ENCODE results near the gene F7. TPM values are rescaled to one million over a fixed set of nuclear protein-coding genes. Genes with fewer than 3 reads are reported as not detected.

The F7 gene
- total and polyA plus RNA-seq, 2 donors (not counting 1 experiment from before 2014, with no cell fraction given), result not detected

DNA sequence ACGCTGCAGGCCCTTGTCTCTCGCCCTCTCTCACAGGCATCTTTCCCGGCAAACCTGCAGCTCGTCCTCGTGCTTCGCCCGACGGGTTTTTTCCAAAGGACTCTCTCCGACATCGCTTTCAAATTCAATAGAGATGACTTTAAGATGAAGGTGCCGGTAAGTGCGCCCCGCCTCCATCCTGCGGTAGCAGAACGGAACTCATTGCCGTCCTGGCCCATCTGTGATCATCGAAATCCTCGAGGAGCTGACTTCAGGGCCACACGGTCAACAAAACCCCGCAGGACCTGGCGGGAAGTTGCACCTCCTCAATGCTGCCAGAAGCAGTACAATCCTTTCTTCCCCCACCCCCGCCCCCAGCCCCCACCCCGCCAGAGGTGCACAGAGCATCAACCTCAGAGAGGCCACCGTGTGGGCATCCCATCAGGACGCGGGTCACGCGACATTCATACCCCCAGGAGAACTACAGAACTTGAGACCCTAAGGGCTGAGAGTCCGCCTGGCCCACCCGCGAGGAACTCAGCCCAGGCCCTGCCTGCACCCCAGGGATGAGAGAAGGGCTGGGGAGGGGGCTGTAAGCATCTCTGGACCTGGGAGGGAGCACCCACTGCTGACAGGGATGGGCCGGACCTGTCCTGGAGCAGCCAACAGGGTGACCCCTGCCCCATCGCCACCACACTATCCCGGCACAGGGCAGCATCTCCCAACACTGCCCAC is 44.9 kb upstream of the F7 start:
- H2AFZ ChIP-seq (ENCODE audit: insufficient read depth, low read depth, low read length, poor library complexity, severe bottlenecking), result no peak overlapping the region
- WGBS (ENCODE audit: insufficient coverage), result 96% methylated on average over 22 of the region's 34 CpGs
- DNase-seq, result no peak

DNA sequence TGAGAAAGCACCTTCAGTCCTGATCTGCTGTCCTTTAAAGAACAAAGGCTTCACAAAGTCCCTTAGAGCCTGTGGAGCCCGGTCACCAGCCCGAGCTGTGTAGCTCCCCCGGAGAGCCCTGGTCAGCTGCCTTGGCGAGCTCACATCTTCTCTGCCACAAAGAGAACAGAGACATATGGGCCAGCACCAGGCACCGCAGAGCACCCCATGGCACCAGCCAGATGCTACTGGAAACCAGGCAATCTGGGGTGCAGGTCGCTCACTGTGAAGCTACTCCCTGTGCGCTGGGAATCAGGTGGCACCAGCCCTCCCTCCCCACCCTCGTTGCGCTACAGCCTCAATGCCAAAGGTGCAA is 44.3 kb upstream of the F7 start:
- no peaks in the 10 kb centered on the region for H3K4me1 ChIP-seq (ENCODE audit: control insufficient read depth in 2 of 2, insufficient read depth in 2 of 2, low read length in 2 of 2)
- H4K20me1 ChIP-seq (ENCODE audit: control insufficient read depth, insufficient read depth, low read length, poor library complexity, severe bottlenecking), result no peaks in the 10 kb centered on the region
- H3K4me1 Mint-ChIP-seq, result no peaks in the 10 kb centered on the region
- no peak for DNase-seq
- ChIA-PET CTCF (no interaction called here), POLR2A (no interaction called here)
- no peaks in the 10 kb centered on the region for H3K36me3 ChIP-seq (replicated peaks in 1 of 2; ENCODE audit: control extremely low read depth in 1 of 2, control insufficient read depth in 1 of 2, extremely low read depth in 1 of 2, insufficient read depth in 2 of 2, low read length in 1 of 2)
- no peak overlapping the region for H3K9ac ChIP-seq (ENCODE audit: low read length)
- H3K27ac ChIP-seq (ENCODE audit: low read length in 2 of 2), result no peak overlapping the region
- no peaks in the 10 kb centered on the region for H3K79me2 ChIP-seq (ENCODE audit: control insufficient read depth, insufficient read depth, low read length)
- no peaks in the 10 kb centered on the region for H3K9me3 Mint-ChIP-seq (ENCODE audit: insufficient read depth)
- intact Hi-C loops (cut with micrococcal nuclease), result no loop called here
- no peak for ATAC-seq (ENCODE audit: low read depth)
- no peak overlapping the region for H3K4me3 Mint-ChIP-seq
- H3K4me2 ChIP-seq (replicated peaks; ENCODE audit: low read depth, low read length, poor library complexity, severe bottlenecking), result no peak overlapping the region
- H3K27me3 Mint-ChIP-seq, result no peaks in the 10 kb centered on the region
- no peak overlapping the region for H3K4me3 ChIP-seq (ENCODE audit: control extremely low read depth in 1 of 5, extremely low read depth in 1 of 5, insufficient read depth in 1 of 5, low read depth in 2 of 5, low read length in 4 of 5)
- H3K27me3 ChIP-seq (replicated peaks in 1 of 4; ENCODE audit: control extremely low read depth in 1 of 4, control insufficient read depth in 3 of 4, insufficient read depth in 4 of 4, low read length in 3 of 4), result no peaks in the 10 kb centered on the region
- WGBS (ENCODE audit: insufficient coverage), result 89% methylated on average over 7 of the region's 9 CpGs
- H2AFZ ChIP-seq (ENCODE audit: insufficient read depth, low read depth, low read length, poor library complexity, severe bottlenecking), result no peak overlapping the region
- TF ChIP-seq, protein P1, sequence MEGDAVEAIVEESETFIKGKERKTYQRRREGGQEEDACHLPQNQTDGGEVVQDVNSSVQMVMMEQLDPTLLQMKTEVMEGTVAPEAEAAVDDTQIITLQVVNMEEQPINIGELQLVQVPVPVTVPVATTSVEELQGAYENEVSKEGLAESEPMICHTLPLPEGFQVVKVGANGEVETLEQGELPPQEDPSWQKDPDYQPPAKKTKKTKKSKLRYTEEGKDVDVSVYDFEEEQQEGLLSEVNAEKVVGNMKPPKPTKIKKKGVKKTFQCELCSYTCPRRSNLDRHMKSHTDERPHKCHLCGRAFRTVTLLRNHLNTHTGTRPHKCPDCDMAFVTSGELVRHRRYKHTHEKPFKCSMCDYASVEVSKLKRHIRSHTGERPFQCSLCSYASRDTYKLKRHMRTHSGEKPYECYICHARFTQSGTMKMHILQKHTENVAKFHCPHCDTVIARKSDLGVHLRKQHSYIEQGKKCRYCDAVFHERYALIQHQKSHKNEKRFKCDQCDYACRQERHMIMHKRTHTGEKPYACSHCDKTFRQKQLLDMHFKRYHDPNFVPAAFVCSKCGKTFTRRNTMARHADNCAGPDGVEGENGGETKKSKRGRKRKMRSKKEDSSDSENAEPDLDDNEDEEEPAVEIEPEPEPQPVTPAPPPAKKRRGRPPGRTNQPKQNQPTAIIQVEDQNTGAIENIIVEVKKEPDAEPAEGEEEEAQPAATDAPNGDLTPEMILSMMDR (IDR thresholded peaks at IDR 0.05), result no peak
- no peak for TF ChIP-seq EZH2 (IDR thresholded peaks at IDR 0.05; ENCODE audit: borderline replicate concordance, insufficient read depth, low read depth, low read length, poor library complexity, severe bottlenecking)
- H3K9me3 ChIP-seq (ENCODE audit: control extremely low read depth in 1 of 3, control insufficient read depth in 2 of 3, insufficient read depth in 1 of 3, low read length in 2 of 3), result peaks cover 0 to 30% (median 0%) of the 10 kb centered on the region in 3 donors
- H3K27ac Mint-ChIP-seq, result no peak overlapping the region

More for the DNA sequence above, 44.9 kb upstream of the F7 start:
- Mint-ChIP-seq H3K4me3 (no peak overlapping the region), H3K27ac (no peak overlapping the region), H3K27me3 (no peaks in the 10 kb centered on the region), H3K9me3 (ENCODE audit: insufficient read depth) (no peaks in the 10 kb centered on the region), H3K4me1 (no peaks in the 10 kb centered on the region)
- POLR2A ChIA-PET, result no interaction called here
- CTCF ChIA-PET, result no interaction called here
- H3K27me3 ChIP-seq (replicated peaks in 1 of 4; ENCODE audit: control extremely low read depth in 1 of 4, control insufficient read depth in 3 of 4, insufficient read depth in 4 of 4, low read length in 3 of 4), result no peaks in the 10 kb centered on the region
- intact Hi-C loops (cut with micrococcal nuclease), result no loop called here
- H3K79me2 ChIP-seq (ENCODE audit: control insufficient read depth, insufficient read depth, low read length), result no peaks in the 10 kb centered on the region
- H3K27ac ChIP-seq (ENCODE audit: low read length in 2 of 2), result no peak overlapping the region
- no peak for TF ChIP-seq EZH2 (IDR thresholded peaks at IDR 0.05; ENCODE audit: borderline replicate concordance, insufficient read depth, low read depth, low read length, poor library complexity, severe bottlenecking)
- TF ChIP-seq, protein P1 (IDR thresholded peaks at IDR 0.05), result no peak
- H3K9ac ChIP-seq (ENCODE audit: low read length), result no peak overlapping the region
- no peaks in the 10 kb centered on the region for H3K36me3 ChIP-seq (replicated peaks in 1 of 2; ENCODE audit: control extremely low read depth in 1 of 2, control insufficient read depth in 1 of 2, extremely low read depth in 1 of 2, insufficient read depth in 2 of 2, low read length in 1 of 2)
- no peaks in the 10 kb centered on the region for H3K4me1 ChIP-seq (ENCODE audit: control insufficient read depth in 2 of 2, insufficient read depth in 2 of 2, low read length in 2 of 2)
- no peak for ATAC-seq (ENCODE audit: low read depth)
- H3K9me3 ChIP-seq (ENCODE audit: control extremely low read depth in 1 of 3, control insufficient read depth in 2 of 3, insufficient read depth in 1 of 3, low read length in 2 of 3), result peaks cover 0 to 35% (median 0%) of the 10 kb centered on the region in 3 donors
- no peak overlapping the region for H3K4me3 ChIP-seq (ENCODE audit: control extremely low read depth in 1 of 5, extremely low read depth in 1 of 5, insufficient read depth in 1 of 5, low read depth in 2 of 5, low read length in 4 of 5)
- H4K20me1 ChIP-seq (ENCODE audit: control insufficient read depth, insufficient read depth, low read length, poor library complexity, severe bottlenecking), result no peaks in the 10 kb centered on the region
- H3K4me2 ChIP-seq (replicated peaks; ENCODE audit: low read depth, low read length, poor library complexity, severe bottlenecking), result no peak overlapping the region

Data from B cell (primary cell).